ENCODE measurements around the gene CNTNAP2.

The CNTNAP2 gene

DNA sequence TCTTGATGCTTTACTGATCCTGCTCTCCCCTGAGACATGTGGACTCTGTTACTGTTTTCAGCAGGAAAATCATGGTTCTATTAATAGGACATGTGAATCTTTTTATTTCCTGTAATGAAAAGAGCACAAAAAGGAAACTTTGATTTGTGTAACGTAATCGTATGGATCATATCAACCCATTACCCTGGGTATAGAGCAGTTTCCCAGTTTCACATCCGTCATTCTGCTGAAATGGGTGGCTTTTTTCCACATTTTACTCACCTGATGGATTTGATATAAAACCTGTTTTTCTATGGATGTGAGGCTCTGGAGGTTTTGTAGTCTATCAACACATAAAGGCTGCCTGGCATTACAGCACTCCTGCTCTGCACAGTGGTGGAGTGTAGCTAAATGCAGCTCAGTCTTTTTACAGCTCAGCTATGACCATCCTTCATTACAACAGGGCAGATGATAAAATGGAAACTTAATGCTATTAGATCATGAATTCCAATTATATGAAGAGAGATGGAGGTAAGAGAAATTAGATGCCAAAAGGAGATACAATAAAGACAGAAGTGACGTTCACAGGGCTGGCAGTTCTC is 1987.6 kb downstream of the CNTNAP2 start:
- no peak for DNase-seq (ENCODE audit: low spot score)

DNA sequence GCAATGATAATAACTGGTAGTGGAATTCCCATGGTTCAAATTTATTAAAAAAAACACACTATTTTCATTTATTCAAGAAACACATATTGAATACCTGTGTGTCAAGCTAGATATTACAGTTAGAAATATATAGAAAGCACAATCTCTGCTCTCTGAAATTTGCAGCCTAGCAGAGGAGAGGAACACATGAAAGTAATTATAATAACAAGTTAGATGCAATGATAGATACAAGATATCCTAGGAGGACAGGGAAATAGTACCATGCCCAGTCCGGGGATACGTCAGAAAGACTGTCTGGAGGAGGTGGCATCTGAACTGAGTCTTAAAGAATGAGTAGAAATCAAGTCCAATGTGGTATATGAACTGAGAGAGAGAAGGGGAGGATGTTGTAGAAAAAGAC is 1988.3 kb downstream of the CNTNAP2 start:
- no peak for DNase-seq (ENCODE audit: low spot score)

DNA sequence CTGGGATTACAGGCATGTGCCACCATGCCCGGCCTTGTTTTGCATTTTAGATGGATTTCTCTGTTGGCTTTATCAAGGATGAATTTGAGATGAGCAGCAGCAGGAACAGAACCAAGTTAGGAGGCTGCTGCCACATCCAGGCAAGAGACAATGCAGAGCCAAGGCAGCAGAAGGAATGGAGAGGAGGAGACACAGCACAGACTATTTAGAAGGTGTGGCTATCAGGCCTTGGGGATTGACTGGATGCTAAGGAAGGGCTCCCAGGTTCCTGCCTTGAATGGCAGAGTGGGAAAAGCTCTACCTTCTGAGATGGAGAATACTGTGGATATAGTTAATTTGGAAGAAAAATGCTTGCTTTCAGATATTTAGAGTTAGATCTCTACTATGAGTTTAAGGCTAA is 1989.3 kb downstream of the CNTNAP2 start:
- no peak for DNase-seq (ENCODE audit: low spot score)

DNA sequence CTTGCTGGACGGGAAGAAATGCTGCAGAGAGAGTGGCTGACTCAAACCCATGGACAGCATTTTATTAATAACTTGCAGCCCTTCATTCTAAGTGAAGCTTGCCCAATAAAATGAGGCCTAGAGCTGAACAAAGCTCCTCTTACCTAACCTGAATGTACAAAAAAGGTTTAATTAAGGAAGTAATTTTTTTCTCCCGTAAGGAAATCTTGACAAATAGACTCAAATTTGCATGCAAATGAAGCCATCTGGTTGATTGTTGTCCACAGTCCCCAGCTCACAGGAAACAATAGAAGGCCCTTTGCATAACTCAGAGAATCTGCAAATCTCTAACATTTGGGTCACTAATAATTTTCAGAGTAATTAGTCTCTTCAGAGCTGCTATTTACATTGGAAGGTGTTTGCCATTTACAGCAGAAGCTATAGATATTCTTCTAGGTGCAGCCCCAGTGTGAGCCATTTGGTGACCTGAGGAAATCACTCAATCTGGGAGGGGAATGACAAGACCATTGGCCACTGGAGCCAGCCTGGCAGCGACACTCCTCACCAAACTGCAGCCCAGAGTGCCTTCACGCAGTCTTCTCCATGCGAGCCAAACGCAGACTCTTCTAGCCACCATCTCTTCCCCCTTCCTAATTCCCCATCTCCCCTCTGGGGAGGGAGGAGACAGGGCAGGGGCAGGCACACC is 1991.0 kb downstream of the CNTNAP2 start:
- no peak for DNase-seq (ENCODE audit: low spot score)

DNA sequence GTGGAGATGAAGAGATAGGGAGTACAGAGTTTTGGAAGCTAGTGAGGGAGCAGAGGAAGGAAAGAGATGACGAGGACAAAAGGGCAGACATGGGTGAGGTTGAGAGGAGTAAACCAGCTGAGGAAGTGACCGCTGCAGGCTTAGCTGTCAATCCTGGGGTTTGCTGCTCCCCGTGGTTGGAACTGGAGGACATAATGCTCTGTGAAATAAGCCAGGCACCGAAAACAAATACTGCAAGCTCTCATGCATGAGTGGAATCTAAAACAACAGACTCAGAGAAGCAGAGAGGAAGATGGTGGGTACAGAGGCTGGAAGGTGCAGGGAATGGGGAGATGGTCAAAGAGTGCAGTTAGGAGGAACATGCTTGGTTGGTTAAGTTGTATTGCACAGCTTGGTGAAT is 1991.8 kb downstream of the CNTNAP2 start:
- DNase-seq (ENCODE audit: low spot score): no peak

DNA sequence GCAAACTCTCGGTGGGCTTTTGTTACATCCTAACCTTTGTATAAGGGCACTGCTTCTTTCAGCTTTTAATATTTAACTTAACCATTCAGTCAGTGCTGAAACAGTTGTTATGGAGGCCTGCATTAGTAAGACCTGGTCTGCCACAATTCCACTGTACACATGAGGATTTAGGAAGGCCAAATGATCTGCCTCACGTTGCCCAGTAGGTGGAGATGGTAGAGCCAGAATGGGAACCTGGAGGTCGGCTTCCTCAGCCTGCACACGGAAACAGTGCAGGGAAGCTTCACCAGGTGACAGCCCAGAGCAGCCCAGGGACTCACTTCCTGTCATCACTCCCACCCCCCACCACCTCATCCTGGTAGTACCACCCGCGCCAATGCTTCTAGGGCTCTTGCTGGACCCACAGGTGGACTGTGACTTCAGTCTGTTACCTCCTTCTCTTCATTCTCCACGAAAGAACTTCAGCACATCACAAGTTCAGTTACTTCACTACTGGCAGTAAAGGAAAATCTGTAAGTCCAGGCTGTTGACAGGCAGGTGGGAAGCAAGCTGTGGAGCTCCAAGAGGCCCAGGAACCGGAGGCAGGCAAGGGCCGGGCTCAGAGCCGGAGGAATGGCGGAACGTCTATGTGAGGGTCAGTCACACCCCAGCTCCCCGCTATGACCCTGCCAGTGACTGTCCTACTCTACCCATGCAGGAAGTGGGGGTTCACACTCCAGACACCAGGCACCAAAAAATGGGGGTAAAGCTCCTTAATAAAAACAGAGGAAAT is 1993.7 kb downstream of the CNTNAP2 start:
- no peak for DNase-seq (ENCODE audit: low spot score)

DNA sequence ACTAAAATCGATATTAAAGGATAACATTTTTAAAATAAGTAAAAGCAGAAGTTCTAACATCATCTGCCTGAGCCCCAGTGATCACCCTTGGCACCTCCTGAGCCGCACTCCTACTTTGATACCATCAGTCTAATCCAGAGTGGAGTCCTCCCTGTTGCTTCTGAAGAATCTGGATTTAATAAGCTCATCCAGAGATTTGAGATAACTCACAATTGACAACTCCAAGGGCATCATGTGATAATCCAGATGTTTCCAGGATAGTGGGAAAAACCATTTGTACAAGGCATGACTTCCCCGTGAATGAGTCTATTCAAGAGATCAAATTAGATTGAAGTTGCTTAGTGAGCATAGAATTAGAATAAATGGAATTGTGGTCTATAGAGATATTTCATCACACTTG is 1998.2 kb downstream of the CNTNAP2 start:
- DNase-seq (ENCODE audit: low spot score): no peak

DNA sequence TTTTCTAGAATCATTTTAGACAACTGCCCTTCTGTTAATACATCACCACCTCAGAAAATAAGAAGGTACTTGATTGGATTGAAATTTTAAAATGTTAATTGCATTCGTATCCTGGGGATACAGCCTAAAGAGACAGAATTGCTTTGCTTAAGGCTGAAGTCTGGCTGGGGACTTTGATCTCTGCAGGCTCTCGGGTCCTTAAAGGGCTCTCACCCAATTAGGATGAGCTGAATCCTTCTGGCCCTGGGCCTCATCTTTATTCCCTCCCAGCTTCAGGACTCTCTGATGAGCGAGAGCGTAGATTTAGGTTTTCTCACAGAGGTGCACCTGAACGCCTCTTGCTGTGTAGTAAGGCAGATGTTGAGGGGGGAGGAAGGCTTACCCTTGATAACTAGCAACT is 1998.7 kb downstream of the CNTNAP2 start:
- no peak for DNase-seq (ENCODE audit: low spot score)

DNA sequence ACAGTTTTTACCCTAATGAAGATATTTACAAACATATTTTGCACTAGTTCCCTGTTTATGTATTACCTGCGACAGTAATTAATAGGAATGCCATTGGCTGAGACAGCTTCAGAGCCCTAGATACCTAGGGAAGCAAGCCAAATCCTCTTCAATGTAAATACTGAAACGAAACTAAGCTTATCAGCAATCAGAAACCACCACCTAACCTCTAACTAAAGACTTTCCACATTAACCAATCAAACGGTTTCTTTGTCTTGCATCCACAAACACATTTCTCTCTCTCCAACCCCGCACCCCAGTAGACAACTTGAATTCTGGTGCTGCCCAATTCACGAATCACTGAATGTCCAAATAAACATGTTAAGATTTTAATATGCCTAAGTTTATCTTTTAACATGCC is 1999.6 kb downstream of the CNTNAP2 start:
- DNase-seq (ENCODE audit: low spot score): no peak

DNA sequence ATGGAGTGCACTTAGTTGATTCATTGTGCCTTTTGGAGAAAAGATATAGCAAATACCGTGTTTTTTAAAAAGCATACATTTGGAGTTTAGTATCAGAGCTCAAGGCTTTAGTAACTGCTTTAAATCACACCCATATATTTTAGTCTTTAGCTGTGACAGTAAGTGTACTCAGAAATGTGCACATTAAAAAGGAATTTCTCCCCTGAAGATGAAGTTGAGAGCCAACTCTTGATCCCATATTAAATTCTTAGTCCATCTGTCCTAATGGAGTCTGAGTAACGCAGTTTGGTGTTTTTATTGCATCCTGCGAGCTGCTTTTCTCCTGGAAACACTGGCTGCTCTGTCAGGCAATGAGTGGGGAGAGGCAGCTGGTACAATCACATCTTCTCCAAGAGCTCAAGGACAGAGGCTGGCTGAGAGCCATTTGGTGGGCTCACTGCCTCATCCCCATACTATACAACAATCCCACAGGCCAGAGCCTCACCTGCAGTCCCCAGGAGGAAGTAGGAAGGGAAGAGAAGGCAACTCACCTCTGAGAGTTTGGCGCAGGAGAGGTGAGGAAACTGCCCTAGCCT is 2000.3 kb downstream of the CNTNAP2 start:
- no peak for DNase-seq (ENCODE audit: low spot score)

DNA sequence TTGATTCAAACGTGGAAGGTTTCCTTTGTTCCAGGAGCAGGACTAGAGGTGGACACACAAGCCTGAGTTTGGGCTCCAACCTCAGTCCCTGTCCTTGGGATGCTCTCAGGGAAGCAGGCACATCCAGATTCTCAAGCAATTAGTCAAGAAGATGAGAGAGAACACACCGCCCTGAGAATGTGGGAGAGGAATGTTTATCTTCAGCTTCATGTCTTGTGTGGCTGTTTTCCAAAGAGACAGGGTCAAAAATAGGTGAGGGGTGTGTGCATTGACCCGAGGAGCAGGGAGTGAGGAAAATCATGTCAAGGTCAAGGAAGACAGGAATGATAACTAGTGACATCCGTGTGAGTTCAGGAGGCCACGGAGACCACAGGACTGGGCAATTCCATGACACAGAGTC is 2001.8 kb downstream of the CNTNAP2 start:
- no peak for DNase-seq (ENCODE audit: low spot score)

DNA sequence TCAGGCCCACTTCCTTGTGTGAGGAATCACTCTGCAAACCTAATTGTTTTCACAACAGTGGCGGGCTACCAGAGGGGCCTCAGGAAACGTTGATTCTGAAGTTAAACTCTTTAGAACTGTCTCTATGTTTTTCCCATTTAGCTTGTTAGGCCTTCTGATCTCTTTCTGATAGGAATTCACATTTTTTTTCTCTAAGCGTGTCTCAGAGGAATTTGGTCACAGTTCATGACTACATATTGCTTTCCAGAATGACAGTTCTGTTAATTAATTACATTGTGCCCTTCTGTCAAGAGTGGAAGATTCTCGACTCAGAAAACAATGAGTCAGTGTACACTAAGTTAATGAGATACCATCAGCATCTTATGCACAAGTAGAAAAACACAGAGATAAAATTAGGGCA is 2004.8 kb downstream of the CNTNAP2 start:
- DNase-seq (ENCODE audit: low spot score): no peak

DNA sequence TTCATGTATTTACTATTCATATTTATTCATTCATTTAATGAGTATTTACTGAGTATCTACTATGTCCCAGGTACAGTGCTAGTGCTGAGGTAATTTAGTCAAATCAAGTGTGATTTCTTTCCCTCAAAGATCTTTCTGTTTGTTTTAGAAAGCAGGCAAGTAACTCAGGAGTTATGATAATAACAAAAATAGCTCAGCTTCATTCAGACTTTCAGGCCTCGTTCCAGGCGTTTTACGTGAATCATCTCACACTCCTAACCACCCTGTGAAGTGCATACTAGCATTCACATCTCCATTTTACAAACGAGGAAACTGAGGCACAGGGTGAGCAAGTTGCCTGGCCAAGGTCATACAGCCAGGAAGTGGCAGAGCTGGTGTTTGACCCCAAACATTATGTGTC is 2005.2 kb downstream of the CNTNAP2 start:
- DNase-seq (ENCODE audit: low spot score): no peak

DNA sequence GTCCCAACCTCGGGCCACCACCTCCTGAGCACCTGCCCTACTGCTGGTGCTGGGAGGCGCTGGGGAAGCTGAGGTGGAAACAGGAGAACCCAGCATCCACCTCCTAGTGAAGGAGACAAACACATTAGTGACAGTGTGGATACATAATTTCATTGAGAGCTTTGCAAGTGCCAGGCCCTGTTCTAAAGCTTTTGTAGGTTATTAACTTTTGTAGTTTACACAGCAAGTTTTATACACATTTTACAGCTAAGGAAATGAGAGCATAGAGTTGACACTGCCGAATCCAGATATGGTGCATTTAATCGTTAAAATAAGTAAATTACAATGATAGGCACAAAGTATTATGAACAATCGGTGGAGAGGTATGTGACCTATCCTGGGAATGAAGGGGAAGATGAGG is 2007.9 kb downstream of the CNTNAP2 start:
- no peak for DNase-seq (ENCODE audit: low spot score)

DNA sequence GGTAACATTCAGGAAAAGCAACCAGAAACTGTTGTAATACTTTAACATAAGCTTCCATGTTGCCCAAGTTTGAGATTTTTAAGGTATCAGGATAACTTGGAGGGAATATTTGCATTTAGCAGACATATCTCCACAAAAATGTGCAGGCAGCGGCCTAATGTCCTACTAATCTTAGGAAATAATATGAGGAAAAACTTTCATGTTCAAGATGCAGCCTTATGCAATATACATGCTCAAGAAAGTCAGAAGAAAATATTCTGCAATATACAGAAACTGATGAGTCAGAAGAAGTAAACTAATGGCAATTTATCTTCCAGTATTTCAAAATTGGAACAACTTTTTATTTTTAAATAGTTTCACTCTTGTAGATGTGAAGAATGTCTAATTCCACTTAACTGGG is 2010.8 kb downstream of the CNTNAP2 start:
- no peak for DNase-seq (ENCODE audit: low spot score)

DNA sequence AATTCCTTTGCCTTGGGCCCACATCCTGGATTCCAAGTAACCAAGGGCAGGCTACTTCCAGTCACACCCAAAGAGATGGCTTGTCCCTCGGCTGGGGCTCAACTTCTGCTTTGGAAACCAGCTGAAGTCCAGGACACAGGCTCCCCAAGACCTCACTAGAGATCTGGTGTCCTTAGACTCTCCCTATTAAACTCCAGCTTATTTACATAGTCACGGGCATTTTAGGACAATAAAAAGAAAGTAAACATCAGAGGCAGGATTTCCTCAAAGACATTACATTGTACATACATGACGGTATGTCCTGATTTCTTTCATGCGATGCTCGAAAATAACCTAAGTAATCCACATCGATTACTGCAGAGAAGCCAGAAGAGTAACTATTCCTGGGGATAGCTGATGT is 2012.4 kb downstream of the CNTNAP2 start:
- no peak for DNase-seq (ENCODE audit: low spot score)

DNA sequence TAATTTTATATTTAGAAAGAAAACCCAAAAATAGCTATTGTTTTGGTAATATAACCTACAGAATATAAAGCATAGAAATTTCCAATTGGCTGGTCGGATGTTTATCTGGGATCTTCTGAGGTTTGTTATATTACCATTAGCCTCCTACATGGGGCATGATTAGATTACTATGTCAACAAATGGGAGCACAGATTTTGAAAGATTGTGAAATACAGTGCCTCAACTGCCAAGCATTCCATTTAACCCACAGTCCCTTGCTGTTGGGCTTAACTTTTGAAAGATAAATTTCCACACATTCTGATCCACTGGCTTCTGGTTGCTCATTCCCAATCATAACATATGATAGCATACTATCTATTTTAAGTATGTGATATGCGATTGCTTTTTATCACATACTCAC is 2018.5 kb downstream of the CNTNAP2 start:
- peak; percentile 13 for DNase-seq (ENCODE audit: low spot score)

DNA sequence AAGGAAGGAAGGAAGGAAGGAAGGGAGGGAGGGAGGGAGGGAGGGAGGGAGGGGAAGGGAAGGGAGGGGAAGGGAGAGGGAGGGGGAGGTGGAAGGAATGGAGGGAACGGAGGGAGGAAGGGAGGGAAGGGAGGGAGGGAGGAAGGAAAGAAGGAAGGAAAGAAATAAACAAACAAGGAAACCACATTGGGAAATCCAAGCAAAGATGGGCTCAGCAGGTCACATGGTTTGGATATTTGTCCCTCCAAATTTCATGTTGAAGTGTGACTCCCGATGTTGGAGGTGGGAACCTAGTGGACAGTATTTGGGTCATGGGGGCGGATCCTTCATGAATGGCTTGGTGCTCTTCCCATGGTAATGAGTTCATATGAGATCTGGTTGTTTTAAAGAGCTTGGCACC is 2019.4 kb downstream of the CNTNAP2 start:
- DNase-seq (ENCODE audit: low spot score): no peak

DNA sequence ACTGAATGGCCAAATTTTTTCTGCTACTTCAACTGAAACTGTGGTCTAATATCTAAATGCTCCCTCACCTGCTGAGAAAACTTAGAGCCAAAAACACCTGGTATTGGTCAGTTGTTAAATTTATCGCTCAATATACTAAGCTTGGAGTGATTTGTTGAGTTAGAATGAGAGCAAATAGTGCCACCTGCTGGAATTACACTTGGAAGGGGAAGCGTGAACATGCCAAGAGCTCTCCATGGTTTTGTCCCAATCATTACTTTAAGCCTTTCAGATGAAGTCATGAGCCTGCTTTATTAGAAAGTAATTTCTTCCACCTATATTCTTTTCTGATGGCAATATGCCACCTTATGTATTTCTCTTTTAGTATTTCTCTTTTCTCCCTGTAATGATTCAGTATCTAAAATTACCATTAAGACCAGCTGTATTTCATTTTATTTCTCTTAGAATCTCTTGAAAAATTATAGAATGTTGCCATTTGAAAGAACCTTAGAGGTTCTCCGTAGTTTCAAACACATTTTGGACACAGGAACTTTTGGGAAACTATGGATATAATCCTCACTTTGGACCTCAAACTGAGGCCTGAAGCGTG is 2026.2 kb downstream of the CNTNAP2 start:
- peak; percentile 45 for DNase-seq (ENCODE audit: low spot score)

DNA sequence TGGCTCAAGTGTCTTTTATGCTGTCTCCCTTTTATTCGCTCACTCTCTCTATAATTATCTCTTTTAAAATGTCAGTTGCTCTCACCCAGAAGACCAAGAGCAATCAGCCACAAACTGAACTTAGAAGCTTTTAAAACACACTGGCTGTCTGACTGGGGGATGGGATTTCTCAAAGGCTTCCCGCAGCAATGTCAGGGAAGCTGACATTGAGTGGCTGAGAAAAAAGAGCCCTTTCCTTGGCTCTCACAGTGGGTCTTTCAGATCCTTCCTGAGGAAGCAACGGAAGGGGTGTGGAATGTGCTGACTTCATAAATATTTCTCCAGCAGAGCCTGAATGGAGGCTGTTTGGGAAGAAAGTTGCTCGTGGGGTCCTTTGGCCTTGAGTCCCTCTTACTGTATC is 2028.2 kb downstream of the CNTNAP2 start:
- no peak for DNase-seq (ENCODE audit: low spot score)

DNA sequence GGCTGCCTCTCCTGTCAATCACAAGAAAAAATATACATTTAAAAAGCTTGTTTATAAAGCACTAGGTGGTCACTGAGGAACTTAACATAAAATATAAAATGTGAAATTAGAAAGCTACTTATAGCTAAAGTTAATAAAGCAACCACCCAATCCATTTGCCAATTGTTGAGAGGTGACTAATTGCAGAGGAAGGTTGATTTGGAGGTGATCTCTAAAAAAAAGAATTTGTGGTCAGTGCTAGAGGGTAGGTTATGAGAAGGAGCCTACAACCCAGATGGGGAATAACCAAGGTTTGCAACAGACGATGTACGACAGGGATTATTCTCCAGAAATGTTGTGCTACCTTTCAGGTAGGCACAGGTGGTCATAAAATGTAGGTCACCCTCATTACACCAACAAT is 2029.7 kb downstream of the CNTNAP2 start:
- DNase-seq (ENCODE audit: low spot score): no peak

DNA sequence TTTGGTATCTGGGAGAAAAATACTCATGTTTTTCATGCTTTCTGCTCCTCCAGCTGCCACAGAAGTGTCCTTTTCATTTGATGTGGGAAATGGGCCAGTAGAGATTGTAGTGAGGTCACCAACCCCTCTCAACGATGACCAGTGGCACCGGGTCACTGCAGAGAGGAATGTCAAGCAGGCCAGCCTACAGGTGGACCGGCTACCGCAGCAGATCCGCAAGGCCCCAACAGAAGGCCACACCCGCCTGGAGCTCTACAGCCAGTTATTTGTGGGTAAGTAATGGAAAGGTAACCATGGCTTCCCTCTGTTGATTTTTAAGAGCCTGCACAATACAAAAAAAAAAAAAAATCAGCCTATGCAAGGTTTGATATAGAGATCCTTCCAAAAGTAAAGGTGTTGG is 2030.8 kb downstream of the CNTNAP2 start:
- DNase-seq (ENCODE audit: low spot score): no peak

DNA sequence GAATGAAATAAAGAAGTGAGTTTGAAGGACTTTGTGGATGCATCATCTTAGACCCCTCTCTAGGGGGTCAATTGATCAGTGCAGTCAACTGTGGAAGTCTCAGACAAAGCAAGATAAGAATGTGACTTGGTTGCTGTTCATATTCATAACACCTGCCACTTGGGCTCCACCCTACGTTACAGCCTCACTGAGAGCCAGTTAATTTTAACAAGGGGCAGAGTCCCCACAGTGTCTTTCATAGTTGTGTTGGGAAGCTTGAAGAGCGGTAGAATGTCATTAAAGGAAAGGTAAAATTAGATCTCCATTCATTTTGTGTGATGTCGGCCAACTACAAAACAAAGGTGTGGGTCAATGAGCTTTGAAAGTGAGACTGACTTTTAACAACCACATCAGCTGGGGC is 2031.9 kb downstream of the CNTNAP2 start:
- no peak for DNase-seq (ENCODE audit: low spot score)

Data from AG20443 (cell line).